Neuronal stem cell (in vitro differentiated cells): Measurements from ENCODE around the gene SH3BGR.
"Not testable (repeated sequence)": the region's sequence is repeated elsewhere in the genome, so short reads cannot be mapped to it uniquely, and the experiment has no call there.

ENCODE experiments used
- DNase-seq: peaks from one replicate; pipeline ENCODE4 v3.0.0-alpha.2; 2013; ENCODE audit warnings: low spot score
- H2AFZ ChIP-seq: one replicate; pipeline ENCODE4 v1.6.1; 2013; ENCODE audit warnings: mild to moderate bottlenecking, low read length, inconsistent platforms
- H2AK5ac ChIP-seq: 2 replicates; pipeline ENCODE4 v1.6.1; 2013; ENCODE audit warnings: low read depth, mild to moderate bottlenecking, inconsistent platforms, low read length, moderate library complexity, mixed read lengths
- H2BK120ac ChIP-seq: 2 replicates; pipeline ENCODE4 v1.6.1; 2013; ENCODE audit warnings: low read depth, mild to moderate bottlenecking, inconsistent platforms, low read length, moderate library complexity, mixed read lengths
- H2BK12ac ChIP-seq: one replicate; pipeline ENCODE4 v1.6.1; 2013; ENCODE audit warnings: low read length, inconsistent platforms
- H2BK15ac ChIP-seq: 2 replicates; pipeline ENCODE4 v1.6.1; 2013; ENCODE audit warnings: mild to moderate bottlenecking, low read length, inconsistent platforms, mixed read lengths
- H2BK5ac ChIP-seq: one replicate; pipeline ENCODE4 v1.6.1; 2013; ENCODE audit warnings: inconsistent platforms, mild to moderate bottlenecking, low read length, moderate library complexity
- H3K14ac ChIP-seq: one replicate; pipeline ENCODE4 v1.6.1; 2013; ENCODE audit warnings: low read length, inconsistent platforms
- H3K18ac ChIP-seq: 2 replicates; pipeline ENCODE4 v1.6.1; 2013; ENCODE audit warnings: low read length, inconsistent platforms
- H3K23ac ChIP-seq: 2 replicates; pipeline ENCODE4 v1.6.1; 2013; ENCODE audit warnings: low read depth, mild to moderate bottlenecking, mixed read lengths, low read length, inconsistent platforms; ENCODE audit not compliant: poor library complexity
- H3K27ac ChIP-seq: replicated peaks from 3 replicates; pipeline ENCODE4 v1.5.1; 2013; ENCODE audit warnings: low read length, inconsistent platforms
- H3K27me3 ChIP-seq, 3 experiments: 2 replicates each; pipeline ENCODE4 v1.6.1; 2013; ENCODE audit warnings: low read length in 3 of 3, mild to moderate bottlenecking in 2 of 3, inconsistent platforms in 1 of 3, low read depth in 1 of 3, mixed read lengths in 1 of 3, moderate library complexity in 1 of 3; ENCODE audit not compliant: control insufficient read depth in 3 of 3, insufficient read depth in 3 of 3
- H3K36me3 ChIP-seq, 2 donors: replicated peaks in 1 of 2; 2 replicates each; pipeline ENCODE4 v1.6.1; 2013; ENCODE audit warnings: low read length in 2 of 2; ENCODE audit not compliant: control insufficient read depth in 2 of 2, insufficient read depth in 2 of 2
- H3K4ac ChIP-seq: 2 replicates; pipeline ENCODE4 v1.6.1; 2013; ENCODE audit warnings: inconsistent platforms, mild to moderate bottlenecking, low read length, moderate library complexity
- H3K4me1 ChIP-seq, 2 donors: 1 replicate in 1 of 2; 2 replicates in 1 of 2; pipeline ENCODE4 v1.6.1; 2013; ENCODE audit warnings: low read length in 2 of 2, low read depth in 1 of 2; ENCODE audit not compliant: control insufficient read depth in 2 of 2, insufficient read depth in 1 of 2
- H3K4me2 ChIP-seq: one replicate; pipeline ENCODE4 v1.6.1; 2013; ENCODE audit warnings: mild to moderate bottlenecking, low read length, inconsistent platforms; ENCODE audit not compliant: insufficient read depth, poor library complexity, severe bottlenecking
- H3K4me3 ChIP-seq, 2 donors: 2 replicates each; pipeline ENCODE4 v1.5.1; 2013; ENCODE audit warnings: low read length in 2 of 2, mild to moderate bottlenecking in 2 of 2, inconsistent platforms in 1 of 2, moderate library complexity in 1 of 2
- H3K79me1 ChIP-seq: one replicate; pipeline ENCODE4 v1.6.1; 2013; ENCODE audit warnings: low read depth, mild to moderate bottlenecking, inconsistent platforms, low read length, moderate library complexity
- H3K9ac ChIP-seq: one replicate; pipeline ENCODE4 v1.6.1; 2013; ENCODE audit warnings: mild to moderate bottlenecking, low read depth, low read length, inconsistent platforms; ENCODE audit not compliant: poor library complexity
- H3K9me3 ChIP-seq, 2 donors: replicated peaks in 1 of 2; 2 replicates each; pipeline versions ENCODE3 to v1.6.1; 2013; ENCODE audit warnings: low read length in 2 of 2, mild to moderate bottlenecking in 2 of 2, inconsistent platforms in 1 of 2, low read depth in 1 of 2, mixed read lengths in 1 of 2, moderate library complexity in 1 of 2; ENCODE audit not compliant: control insufficient read depth in 2 of 2, insufficient read depth in 1 of 2
- H4K8ac ChIP-seq: one replicate; pipeline ENCODE4 v1.6.1; 2013; ENCODE audit warnings: low read depth, mild to moderate bottlenecking, inconsistent platforms, low read length, moderate library complexity
- H4K91ac ChIP-seq: one replicate; pipeline ENCODE4 v1.6.1; 2013; ENCODE audit warnings: low read length, low read depth, mild to moderate bottlenecking, inconsistent platforms; ENCODE audit not compliant: poor library complexity
- WGBS, 2 donors: extraction: QIAGEN DNeasy Blood & Tissue Kit; methylation state at CpG; one replicate each; pipeline ENCODE4 v1.1.7; 2013; ENCODE audit warnings: missing lambda C conversion rate in 2 of 2, mixed read lengths in 1 of 2; ENCODE audit not compliant: insufficient read length in 2 of 2, insufficient replicate concordance in 1 of 2; ENCODE audit errors: extremely low coverage in 2 of 2; 5-methylcytosine and 5-hydroxymethylcytosine counted together

SH3BGR gene

DNA sequence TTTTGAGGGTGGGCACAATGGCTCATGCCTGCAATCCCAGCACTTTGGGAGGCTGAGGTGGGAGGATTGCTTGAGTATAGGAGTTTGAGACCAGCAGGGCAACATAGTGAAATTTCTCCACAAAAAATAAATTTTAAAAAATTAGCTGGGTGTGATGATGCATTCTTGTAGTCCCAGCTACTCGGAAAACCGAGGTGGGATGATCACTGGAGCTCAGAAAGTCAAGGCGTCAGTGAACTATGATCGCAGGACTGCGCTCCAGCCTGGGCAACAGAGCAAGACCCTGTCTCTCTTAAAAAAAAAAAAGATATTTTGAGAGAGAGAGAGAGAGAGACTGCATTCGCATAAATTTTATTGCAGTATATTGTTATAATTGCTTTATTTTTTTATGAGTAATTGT is 85.1 kb downstream of the SH3BGR start:
- H2AFZ ChIP-seq, result no peak overlapping the region
- no CpG with 5 or more reads among the region's 6 CpGs for WGBS, 2 donors
- no peak overlapping the region for H3K27ac ChIP-seq

DNA sequence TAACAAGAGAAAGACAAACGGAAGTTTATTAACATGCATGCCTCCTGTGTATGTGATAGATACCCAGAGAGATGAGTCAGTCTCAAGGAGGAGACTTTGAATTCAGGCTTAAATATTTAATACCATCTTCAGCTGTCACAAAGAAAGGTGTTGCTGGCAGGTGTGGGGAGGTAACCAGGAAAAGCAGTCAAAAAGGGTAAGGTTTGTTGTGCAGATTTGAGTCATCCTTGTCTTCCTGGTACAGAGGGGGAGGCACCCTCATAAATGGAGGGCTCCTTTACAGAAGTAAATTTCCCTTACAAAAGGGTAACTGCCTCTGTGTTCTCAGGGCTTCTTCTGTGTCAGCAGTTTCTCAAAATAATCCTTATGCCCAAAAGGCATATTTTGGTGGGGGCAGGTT is 85.8 kb downstream of the SH3BGR start:
- no peak overlapping the region for H2BK12ac ChIP-seq
- no peak overlapping the region for H2AK5ac ChIP-seq
- peak overlapping the region; percentile 40 for H2AFZ ChIP-seq
- H3K23ac ChIP-seq, result no peak overlapping the region
- H3K27ac ChIP-seq, result no peak overlapping the region
- no peak overlapping the region for H4K8ac ChIP-seq
- no peak overlapping the region for H2BK15ac ChIP-seq
- no peak overlapping the region for H3K4ac ChIP-seq
- no peak overlapping the region for H2BK5ac ChIP-seq
- H3K27me3 ChIP-seq, result no peaks in the 10 kb centered on the region
- no peak overlapping the region for H3K4me2 ChIP-seq
- H3K9me3 ChIP-seq, result peaks cover 0 to 2% of the 10 kb centered on the region in 2 donors
- H3K14ac ChIP-seq, result no peak overlapping the region
- H2BK120ac ChIP-seq, result no peak overlapping the region
- WGBS, 2 donors, result no CpG with 5 or more reads among the region's 1 CpG
- peaks cover 0 to 9% of the 10 kb centered on the region in 2 donors for H3K4me1 ChIP-seq
- H3K18ac ChIP-seq, result no peak overlapping the region
- no peaks in the 10 kb centered on the region for H3K36me3 ChIP-seq
- DNase-seq, result no peak
- no peak overlapping the region for H3K4me3 ChIP-seq
- no peak overlapping the region for H3K9ac ChIP-seq
- no peak overlapping the region for H4K91ac ChIP-seq
- H3K79me1 ChIP-seq, result no peaks in the 10 kb centered on the region

More for the DNA sequence above, 85.1 kb downstream of the SH3BGR start:
- H3K4ac ChIP-seq, result no peak overlapping the region
- H3K36me3 ChIP-seq, result no peaks in the 10 kb centered on the region
- no peak overlapping the region for H2BK120ac ChIP-seq
- no peak overlapping the region for H3K4me3 ChIP-seq
- no peak overlapping the region for H2BK5ac ChIP-seq
- H3K4me1 ChIP-seq, result peaks cover 0 to 9% of the 10 kb centered on the region in 2 donors
- H3K23ac ChIP-seq, result no peak overlapping the region
- no peaks in the 10 kb centered on the region for H3K79me1 ChIP-seq
- H3K14ac ChIP-seq, result no peak overlapping the region
- no peak overlapping the region for H4K8ac ChIP-seq
- H2AK5ac ChIP-seq, result no peak overlapping the region
- H4K91ac ChIP-seq, result no peak overlapping the region
- H3K9ac ChIP-seq, result no peak overlapping the region
- H3K9me3 ChIP-seq, result peaks cover 0 to 2% of the 10 kb centered on the region in 2 donors
- no peak overlapping the region for H2BK15ac ChIP-seq
- H3K27me3 ChIP-seq, result no peaks in the 10 kb centered on the region
- no peak overlapping the region for H3K18ac ChIP-seq
- H3K4me2 ChIP-seq, result no peak overlapping the region
- no peak overlapping the region for H2BK12ac ChIP-seq
- DNase-seq, result no peak

- no peak overlapping the region for H3K4me2 ChIP-seq
- no CpG with 5 or more reads among the region's 8 CpGs for WGBS, 2 donors
- peaks cover 0 to 9% of the 10 kb centered on the region in 2 donors for H3K4me1 ChIP-seq
Observed at GRCh38 chr21:39538453-39539042, 86.8 kb downstream of the SH3BGR start.

DNA sequence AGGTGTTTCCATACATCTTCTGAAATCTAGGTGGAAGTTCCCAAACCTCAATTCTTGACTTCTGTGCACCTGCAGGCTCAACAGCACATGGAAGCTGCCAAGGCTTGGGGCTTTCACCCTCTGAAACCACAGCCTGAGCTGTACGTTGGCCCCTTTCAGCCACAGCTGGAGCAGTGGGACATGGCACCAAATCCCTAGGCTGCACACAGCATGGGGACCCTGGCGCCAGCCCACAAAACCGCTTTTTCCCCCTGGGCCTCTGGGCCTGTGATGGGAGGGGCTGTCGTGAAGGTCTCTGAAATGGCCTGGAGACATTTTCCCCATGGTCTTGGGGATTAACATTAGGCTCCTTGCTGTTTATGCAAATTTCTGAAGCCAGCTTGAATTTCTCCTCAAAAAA is 88.6 kb downstream of the SH3BGR start:
- H2BK5ac ChIP-seq, H2BK15ac ChIP-seq, H3K4me1 ChIP-seq, DNase-seq, H3K4me3 ChIP-seq, H3K79me1 ChIP-seq, H3K14ac ChIP-seq, H3K23ac ChIP-seq, H3K9ac ChIP-seq, H3K27me3 ChIP-seq, H2BK12ac ChIP-seq, H3K18ac ChIP-seq, H3K9me3 ChIP-seq, H3K36me3 ChIP-seq, H4K8ac ChIP-seq, H3K4ac ChIP-seq, H2AK5ac ChIP-seq, H2BK120ac ChIP-seq, H4K91ac ChIP-seq, H2AFZ ChIP-seq, H3K4me2 ChIP-seq, H3K27ac ChIP-seq: not testable (repeated sequence)
- no CpG with 5 or more reads among the region's 4 CpGs for WGBS, 2 donors

More at GRCh38 chr21:39538453-39539042, 86.8 kb downstream of the SH3BGR start:
- H2AFZ ChIP-seq, result no peak overlapping the region
- H2BK15ac ChIP-seq, result no peak overlapping the region
- no peak overlapping the region for H4K8ac ChIP-seq
- no peak overlapping the region for H2BK120ac ChIP-seq
- H4K91ac ChIP-seq, result no peak overlapping the region
- no peak overlapping the region for H3K23ac ChIP-seq
- no peak overlapping the region for H3K9ac ChIP-seq
- no peak overlapping the region for H3K27ac ChIP-seq
- no peak overlapping the region for H2AK5ac ChIP-seq
- no peaks in the 10 kb centered on the region for H3K79me1 ChIP-seq
- H3K4ac ChIP-seq, result no peak overlapping the region
- no peak overlapping the region for H2BK12ac ChIP-seq
- DNase-seq, result no peak
- H3K27me3 ChIP-seq, result no peaks in the 10 kb centered on the region
- H3K9me3 ChIP-seq, result peaks cover 0 to 2% of the 10 kb centered on the region in 2 donors
- H2BK5ac ChIP-seq, result no peak overlapping the region
- no peak overlapping the region for H3K4me3 ChIP-seq
- H3K36me3 ChIP-seq, result no peaks in the 10 kb centered on the region
- H3K18ac ChIP-seq, result no peak overlapping the region
- no peak overlapping the region for H3K14ac ChIP-seq
